GM18870 (cell line): ENCODE results near the gene ZNF557.

Experiments
- ATAC-seq: cut with Tn5 transposase; IDR thresholded peaks from one replicate; pipeline ENCODE4 v1.9.1; 2021; ENCODE audit warnings: moderate library complexity; ENCODE audit not compliant: unreplicated experiment

Gene ZNF557

DNA sequence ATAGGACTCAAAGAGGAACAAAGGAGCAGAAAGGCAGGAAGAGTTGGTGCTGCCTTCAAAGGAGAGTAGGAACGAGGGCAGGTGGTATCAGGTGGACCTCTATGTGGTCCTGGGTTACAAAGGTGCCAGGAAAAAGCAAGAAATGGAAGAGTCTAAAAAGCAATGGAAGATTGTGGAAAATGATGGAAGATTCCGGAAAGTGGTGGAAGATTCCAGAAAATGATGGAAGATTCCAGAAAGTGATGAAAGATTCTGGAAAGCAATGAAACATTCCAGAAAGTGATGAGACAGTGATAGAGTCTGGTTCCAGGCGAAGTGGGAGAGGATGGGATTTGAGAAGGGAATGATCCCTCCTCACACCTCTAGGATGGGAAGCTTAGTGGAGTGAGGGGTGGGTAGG is 55.3 kb downstream of the ZNF557 start:
- no peak for ATAC-seq

GRCh38 chr19:7125221-7125620 is 55.7 kb downstream of the ZNF557 start:
- no peak for ATAC-seq

DNA sequence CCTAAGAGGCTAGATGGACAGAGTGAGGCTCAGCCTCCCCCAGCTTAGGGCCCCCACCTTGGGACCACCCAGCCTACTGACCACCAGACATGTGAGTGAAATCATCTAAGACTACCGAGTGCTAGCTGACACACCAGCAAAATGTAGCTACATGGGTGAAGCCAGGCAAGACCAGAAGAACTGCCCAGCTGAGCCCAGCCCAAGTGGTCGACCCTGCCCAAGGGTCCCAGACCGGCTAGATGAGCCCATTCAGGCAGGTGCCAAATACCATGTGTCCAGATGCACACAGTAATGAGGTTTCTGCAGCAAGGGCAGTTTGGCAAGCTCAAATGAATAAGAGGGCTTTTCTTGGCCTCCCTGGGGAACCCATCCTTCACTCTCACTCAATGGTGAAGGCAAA is 56.6 kb downstream of the ZNF557 start:
- ATAC-seq, result no peak

GRCh38 chr19:7130043-7130442 is 60.5 kb downstream of the ZNF557 start:
- no peak for ATAC-seq

GRCh38 chr19:7132054-7132453 is 62.6 kb downstream of the ZNF557 start:
- ATAC-seq, result no peak

DNA sequence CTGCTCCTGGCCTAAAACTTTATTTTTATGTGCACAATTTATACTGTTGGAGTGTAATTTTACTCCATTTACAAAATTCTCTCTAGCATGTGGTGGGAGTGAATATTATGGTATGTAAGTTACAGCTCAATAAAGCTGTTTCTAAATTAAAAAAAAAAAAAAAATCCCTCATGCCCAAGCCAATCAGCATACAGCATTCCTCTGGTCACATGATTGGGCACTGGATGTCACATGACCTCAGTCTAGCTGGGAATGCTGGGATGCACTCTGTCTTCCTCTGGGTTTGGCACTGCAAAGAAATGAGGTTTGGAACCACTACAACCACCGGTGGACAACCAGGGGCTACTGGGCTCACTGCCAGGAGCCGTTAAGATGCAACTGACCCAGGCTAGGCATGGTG is 67.6 kb downstream of the ZNF557 start:
- no peak for ATAC-seq
